OCI-LY1 (cell line): ENCODE results near the gene TRAPPC3L.

Experiments
- H2AFZ ChIP-seq: fragments of 200-600 bp; sonication (generic), shearing (Covaris generic); 2 replicates; pipeline ENCODE4 v1.6.0; 2014; ENCODE audit warnings: antibody characterized with exemption, mild to moderate bottlenecking, low read length
- H3F3A ChIP-seq: fragments of 200-600 bp; sonication (generic), shearing (Covaris generic); 2 replicates; pipeline ENCODE4 v1.6.0; 2014; ENCODE audit warnings: mild to moderate bottlenecking, antibody characterized with exemption, low read length, moderate library complexity; ENCODE audit not compliant: insufficient read depth
- H3K27ac ChIP-seq: fragments of 200-600 bp; sonication (generic); 2 replicates; pipeline ENCODE4 v1.5.1; 2014; ENCODE audit warnings: low read length, mixed run types, mild to moderate bottlenecking, low read depth; ENCODE audit not compliant: poor library complexity, severe bottlenecking
- H3K27me3 ChIP-seq: fragments of 200-600 bp; sonication (generic); 2 replicates; pipeline ENCODE4 v1.6.0; 2014; ENCODE audit warnings: antibody characterized with exemption, mild to moderate bottlenecking, low read length, moderate library complexity; ENCODE audit not compliant: insufficient read depth
- H3K36me3 ChIP-seq: fragments of 200-600 bp; sonication (generic); 2 replicates; pipeline ENCODE4 v1.6.1; 2014; ENCODE audit warnings: mild to moderate bottlenecking, antibody characterized with exemption, low read length, moderate library complexity, mixed read lengths; ENCODE audit not compliant: insufficient read depth
- H3K4me1 ChIP-seq: fragments of 200-600 bp; sonication (generic); 2 replicates; pipeline ENCODE4 v1.5.1; 2014; ENCODE audit warnings: mild to moderate bottlenecking, low read length, moderate library complexity; ENCODE audit not compliant: insufficient read depth, severe bottlenecking
- H3K4me2 ChIP-seq: fragments of 200-600 bp; sonication (generic), shearing (Covaris generic); 2 replicates; pipeline ENCODE4 v1.6.1; 2014; ENCODE audit warnings: low read length
- H3K4me3 ChIP-seq: fragments of 200-600 bp; sonication (generic); 2 replicates; pipeline ENCODE4 v1.5.1; 2014; ENCODE audit warnings: low read length, low read depth, mild to moderate bottlenecking, mixed read lengths; ENCODE audit not compliant: poor library complexity, severe bottlenecking
- H3K79me2 ChIP-seq: fragments of 200-600 bp; shearing (Covaris generic); 2 replicates; pipeline ENCODE4 v1.6.1; 2016; ENCODE audit warnings: mixed run types, low read length, mixed read lengths; ENCODE audit not compliant: insufficient read depth
- H3K9ac ChIP-seq: fragments of 200-600 bp; sonication (generic), shearing (Covaris generic); 2 replicates; pipeline ENCODE4 v1.6.1; 2014; ENCODE audit warnings: mild to moderate bottlenecking, low read length, mixed read lengths
- H3K9me2 ChIP-seq: fragments of 200-600 bp; sonication (generic), shearing (Covaris generic); 2 replicates; pipeline ENCODE4 v1.6.1; 2014; ENCODE audit warnings: low read depth, mild to moderate bottlenecking, low read length, mixed read lengths
- H3K9me3 ChIP-seq: fragments of 200-600 bp; shearing (Covaris generic); 2 replicates; pipeline ENCODE4 v1.6.1; 2014; ENCODE audit warnings: low read length, mixed read lengths
- H4K20me1 ChIP-seq: fragments of 200-600 bp; sonication (generic), shearing (Covaris generic); 2 replicates; pipeline ENCODE4 v1.6.0; 2016; ENCODE audit warnings: mild to moderate bottlenecking, low read length; ENCODE audit not compliant: insufficient read depth
- EZH2 ChIP-seq: fragments of 200-600 bp; sonication (generic), shearing (Covaris generic); IDR thresholded peaks from 2 replicates; pipeline ENCODE4 v1.8.0; 2017; ENCODE audit warnings: borderline replicate concordance, mixed run types, mild to moderate bottlenecking, antibody characterized with exemption, low read length, moderate library complexity, mixed read lengths
- TF ChIP-seq, protein P1 (sequence below): fragments of 200-600 bp; sonication (generic), shearing (Covaris generic); IDR thresholded peaks from 2 replicates; pipeline ENCODE4 v1.5.1; 2017; ENCODE audit warnings: mild to moderate bottlenecking, antibody characterized with exemption, low read length, moderate library complexity, mixed read lengths

The TRAPPC3L gene

GRCh38 chr6:116513224-116513875 lies 32.1 kb downstream of the TRAPPC3L start:
- no peak overlapping the region for H2AFZ ChIP-seq
- H3F3A ChIP-seq = no peaks in the 10 kb centered on the region
- TF ChIP-seq EZH2 = no peak
- TF ChIP-seq, protein P1, sequence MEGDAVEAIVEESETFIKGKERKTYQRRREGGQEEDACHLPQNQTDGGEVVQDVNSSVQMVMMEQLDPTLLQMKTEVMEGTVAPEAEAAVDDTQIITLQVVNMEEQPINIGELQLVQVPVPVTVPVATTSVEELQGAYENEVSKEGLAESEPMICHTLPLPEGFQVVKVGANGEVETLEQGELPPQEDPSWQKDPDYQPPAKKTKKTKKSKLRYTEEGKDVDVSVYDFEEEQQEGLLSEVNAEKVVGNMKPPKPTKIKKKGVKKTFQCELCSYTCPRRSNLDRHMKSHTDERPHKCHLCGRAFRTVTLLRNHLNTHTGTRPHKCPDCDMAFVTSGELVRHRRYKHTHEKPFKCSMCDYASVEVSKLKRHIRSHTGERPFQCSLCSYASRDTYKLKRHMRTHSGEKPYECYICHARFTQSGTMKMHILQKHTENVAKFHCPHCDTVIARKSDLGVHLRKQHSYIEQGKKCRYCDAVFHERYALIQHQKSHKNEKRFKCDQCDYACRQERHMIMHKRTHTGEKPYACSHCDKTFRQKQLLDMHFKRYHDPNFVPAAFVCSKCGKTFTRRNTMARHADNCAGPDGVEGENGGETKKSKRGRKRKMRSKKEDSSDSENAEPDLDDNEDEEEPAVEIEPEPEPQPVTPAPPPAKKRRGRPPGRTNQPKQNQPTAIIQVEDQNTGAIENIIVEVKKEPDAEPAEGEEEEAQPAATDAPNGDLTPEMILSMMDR = no peak
- H3K27ac ChIP-seq = no peak overlapping the region
- H4K20me1 ChIP-seq = no peaks in the 10 kb centered on the region
- H3K4me2 ChIP-seq = no peak overlapping the region
- no peaks in the 10 kb centered on the region for H3K36me3 ChIP-seq
- H3K9me2 ChIP-seq = no peaks in the 10 kb centered on the region
- no peaks in the 10 kb centered on the region for H3K79me2 ChIP-seq
- H3K27me3 ChIP-seq = no peaks in the 10 kb centered on the region; the same call in 1 of the 2 replicates
- H3K9me3 ChIP-seq = no peaks in the 10 kb centered on the region
- H3K4me1 ChIP-seq = no peaks in the 10 kb centered on the region
- no peak overlapping the region for H3K4me3 ChIP-seq
- no peak overlapping the region for H3K9ac ChIP-seq

GRCh38 chr6:116512734-116513133 lies 32.8 kb downstream of the TRAPPC3L start:
- Histone ChIP-seq H3K4me3 (no peak overlapping the region), H3K36me3 (no peaks in the 10 kb centered on the region), H3K27ac (no peak overlapping the region), H3K79me2 (no peaks in the 10 kb centered on the region), H3K27me3 (no peaks in the 10 kb centered on the region; the same call in 1 of the 2 replicates), H3F3A (no peaks in the 10 kb centered on the region), H3K9me3 (no peaks in the 10 kb centered on the region), H3K9ac (no peak overlapping the region), H4K20me1 (no peaks in the 10 kb centered on the region), H3K4me2 (no peak overlapping the region), H2AFZ (no peak overlapping the region), H3K4me1 (no peaks in the 10 kb centered on the region), H3K9me2 (no peaks in the 10 kb centered on the region)
- TF ChIP-seq EZH2 = no peak
- TF ChIP-seq, protein P1 = no peak

DNA sequence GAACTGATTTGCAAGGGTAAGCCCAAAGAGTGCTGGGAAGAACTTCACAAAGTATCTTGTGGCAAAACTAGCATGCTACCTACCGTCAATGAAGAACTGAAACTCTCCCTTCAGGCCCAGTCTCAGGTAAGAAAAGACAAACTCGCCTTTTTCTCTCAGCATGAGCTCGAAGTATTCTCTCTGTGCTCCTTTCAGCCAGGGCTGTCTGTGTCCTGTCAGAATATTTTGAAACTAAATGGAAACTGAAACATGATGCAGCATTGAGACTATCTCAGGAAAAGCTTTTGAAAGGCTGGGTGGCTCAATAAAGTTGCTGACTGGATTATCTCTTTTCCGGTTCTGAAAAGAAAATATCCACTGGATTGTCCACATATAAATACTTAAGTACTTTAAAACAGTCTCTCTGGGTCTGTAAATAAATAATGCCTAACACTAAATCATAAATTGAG lies 33.3 kb downstream of the TRAPPC3L start:
- no peaks in the 10 kb centered on the region for H3F3A ChIP-seq
- H3K9ac ChIP-seq = no peak overlapping the region
- no peaks in the 10 kb centered on the region for H3K4me1 ChIP-seq
- H4K20me1 ChIP-seq = no peaks in the 10 kb centered on the region
- no peak for TF ChIP-seq EZH2
- TF ChIP-seq, protein P1 = no peak
- no peaks in the 10 kb centered on the region for H3K36me3 ChIP-seq
- no peak overlapping the region for H3K4me3 ChIP-seq
- H2AFZ ChIP-seq = no peak overlapping the region
- H3K79me2 ChIP-seq = no peaks in the 10 kb centered on the region
- no peaks in the 10 kb centered on the region; the same call in 1 of the 2 replicates for H3K27me3 ChIP-seq
- no peak overlapping the region for H3K27ac ChIP-seq
- no peaks in the 10 kb centered on the region for H3K9me2 ChIP-seq
- H3K4me2 ChIP-seq = no peak overlapping the region
- no peaks in the 10 kb centered on the region for H3K9me3 ChIP-seq
